MCF 10A (cell line): Measurements from ENCODE around the gene TFAP2D. TPM values are rescaled to one million over a fixed set of nuclear protein-coding genes. Genes with fewer than 3 reads are reported as not detected.

Source experiments
- BruUV-seq: library from RNA; stranded (reverse); fragments of 400-500 nt; replicated peaks from 2 replicates; lab custom pipeline; 2021; lab: Mats Ljungman, UMichigan
- CTCF ChIA-PET: fragments of 300-600 bp; sonication (Branson Sonifier 250); formaldehyde crosslinking; extraction: SDS; loops from one replicate; lab custom pipeline; 2021; ENCODE audit warnings: antibody characterized with exemption, inconsistent platforms; lab: Yijun Ruan, JAX
- POLR2A ChIA-PET: fragments of 300-600, 350-650 bp; sonication (Branson Sonifier 250); formaldehyde crosslinking; extraction: SDS; loops from one replicate; lab custom pipeline; 2020; ENCODE audit warnings: antibody characterized with exemption, inconsistent platforms; lab: Yijun Ruan, JAX
- DNase-seq: peaks from one replicate; pipeline ENCODE4 v3.0.0-alpha.2; 2018; ENCODE audit not compliant: unreplicated experiment
- H3K27ac Mint-ChIP-seq: one replicate; pipeline ENCODE4 v1.8.0; 2022; ENCODE audit warnings: mild to moderate bottlenecking, low read depth, mixed read lengths; ENCODE audit not compliant: unreplicated experiment
- H3K27me3 Mint-ChIP-seq: one replicate; pipeline ENCODE4 v1.8.0; 2022; ENCODE audit warnings: mixed read lengths; ENCODE audit not compliant: insufficient read depth, unreplicated experiment
- H3K36me3 Mint-ChIP-seq: one replicate; pipeline ENCODE4 v1.8.0; 2022; ENCODE audit warnings: mild to moderate bottlenecking, moderate library complexity, mixed read lengths; ENCODE audit not compliant: insufficient read depth, unreplicated experiment
- H3K4me1 Mint-ChIP-seq: one replicate; pipeline ENCODE4 v1.8.0; 2022; ENCODE audit warnings: mixed read lengths; ENCODE audit not compliant: insufficient read depth, unreplicated experiment
- H3K4me3 Mint-ChIP-seq: one replicate; pipeline ENCODE4 v1.8.0; 2022; ENCODE audit warnings: mild to moderate bottlenecking, moderate library complexity, mixed read lengths; ENCODE audit not compliant: unreplicated experiment
- H3K9me3 Mint-ChIP-seq: one replicate; pipeline ENCODE4 v1.8.0; 2022; ENCODE audit warnings: mixed read lengths; ENCODE audit not compliant: unreplicated experiment
- CTCF ChIP-seq: fragments of 200-600 bp; IDR thresholded peaks from one replicate; pipeline ENCODE4 v1.8.0; 2022; ENCODE audit warnings: antibody characterized with exemption, mild to moderate bottlenecking; ENCODE audit not compliant: unreplicated experiment
- intact Hi-C: fragments of 100-400 bp; cut with micrococcal nuclease; formaldehyde crosslinking; loops from 2 replicates; pipeline ENCODE4 v1.14.1; 2022
- total RNA-seq: library from RNA; stranded (reverse); gene quantifications from 2 replicates; pipeline ENCODE4 v1.2.3, GENCODE V29; 2022

TFAP2D gene
- total RNA-seq, 1 experiment from 2014 or later, result not detected

GRCh38 chr6:50709366-50709734 is 4.0 kb upstream of the TFAP2D start:
- Mint-ChIP-seq H3K4me1 (no peaks in the 10 kb centered on the region), H3K27me3 (peaks cover 35% of the 10 kb centered on the region), H3K4me3 (no peak overlapping the region), H3K27ac (no peak overlapping the region), H3K36me3 (no peaks in the 10 kb centered on the region), H3K9me3 (peaks cover 15% of the 10 kb centered on the region)
- ChIA-PET POLR2A (no interaction called here), CTCF (no interaction called here)
- DNase-seq, result no peak
- TF ChIP-seq CTCF, result no peak
- intact Hi-C loops, result no loop called here
- no TSS peak for BruUV-seq

GRCh38 chr6:50711686-50712085 is 1.6 kb upstream of the TFAP2D start:
- ChIA-PET CTCF (interaction anchor here (1.0 kb wide), 1 partner anchor 30 kb away, joined by 4 read pairs; no protein-coding TSS in a partner anchor), POLR2A (no interaction called here)
- BruUV-seq, result no TSS peak
- peaks cover 4% of the 10 kb centered on the region for H3K36me3 Mint-ChIP-seq
- H3K4me3 Mint-ChIP-seq, result no peak overlapping the region
- no peak overlapping the region for H3K27ac Mint-ChIP-seq
- no peak for TF ChIP-seq CTCF
- H3K27me3 Mint-ChIP-seq, result peaks cover 58% of the 10 kb centered on the region
- no peak for DNase-seq
- intact Hi-C loops, result no loop called here
- peaks cover 29% of the 10 kb centered on the region for H3K9me3 Mint-ChIP-seq
- H3K4me1 Mint-ChIP-seq, result no peaks in the 10 kb centered on the region

- Mint-ChIP-seq H3K9me3 (peaks cover 29% of the 10 kb centered on the region), H3K4me3 (no peak overlapping the region), H3K27ac (no peak overlapping the region), H3K36me3 (peaks cover 4% of the 10 kb centered on the region), H3K27me3 (peaks cover 63% of the 10 kb centered on the region), H3K4me1 (no peaks in the 10 kb centered on the region)
- DNase-seq, result no peak
- intact Hi-C loops, result no loop called here
- POLR2A ChIA-PET, result no interaction called here
- no TSS peak for BruUV-seq
- TF ChIP-seq CTCF, result no peak
- CTCF ChIA-PET, result interaction anchor here (0.5 to 1.2 kb wide), 2 partner anchors 509 to 583 kb away, joined by 3 read pairs; no protein-coding TSS in a partner anchor
Observed at GRCh38 chr6:50712291-50712690, 1.0 kb upstream of the TFAP2D start.

- POLR2A ChIA-PET, result no interaction called here
Observed at GRCh38 chr6:50713977-50714486, 706 bp downstream of the TFAP2D start.

More at GRCh38 chr6:50713977-50714486, 706 bp downstream of the TFAP2D start:
- DNase-seq, result no peak
- Mint-ChIP-seq H3K4me1 (no peaks in the 10 kb centered on the region), H3K36me3 (peaks cover 4% of the 10 kb centered on the region), H3K27me3 (peaks cover 68% of the 10 kb centered on the region), H3K9me3 (peaks cover 22% of the 10 kb centered on the region), H3K27ac (no peak overlapping the region), H3K4me3 (no peak overlapping the region)
- no TSS peak for BruUV-seq
- TF ChIP-seq CTCF, result no peak
- CTCF ChIA-PET, result no interaction called here
- intact Hi-C loops, result no loop called here
